Sigmoid colon (tissue), 7 donors: ENCODE measurements around the gene CCKAR. TPM values are rescaled to one million over a fixed set of nuclear protein-coding genes. Genes with fewer than 3 reads are reported as not detected.
A peak's percentile ranks its signal among the peaks of the same experiment; 100 is the strongest.

Source experiments
- DNase-seq: peaks from one replicate; pipeline ENCODE4 v3.0.0-alpha.2; 2019
- H3K27ac ChIP-seq, 4 donors: fragments of 200-600 bp; sonication (generic); one replicate each; pipeline ENCODE4 v1.5.1; 2016 to 2019; ENCODE audit warnings: mild to moderate bottlenecking in 1 of 4
- H3K27me3 ChIP-seq, 3 donors: fragments of 200-600 bp; sonication (generic); one replicate each; pipeline ENCODE4 v1.5.1; 2019; ENCODE audit warnings: mild to moderate bottlenecking in 1 of 3
- H3K36me3 ChIP-seq, 4 donors: fragments of 200-600 bp; sonication (generic); one replicate each; pipeline ENCODE4 v1.5.1; 2016 to 2019
- H3K4me1 ChIP-seq, 4 donors: fragments of 200-600 bp; sonication (generic); one replicate each; pipeline ENCODE4 v1.5.1; 2017 to 2019
- H3K4me3 ChIP-seq, 4 donors: fragments of 200-600 bp; sonication (generic); one replicate each; pipeline ENCODE4 v1.5.1; 2017 to 2019; ENCODE audit warnings: mild to moderate bottlenecking in 2 of 4, moderate library complexity in 1 of 4
- H3K9me3 ChIP-seq, 4 donors: fragments of 200-600 bp in 3 of 4; sonication (generic) in 3 of 4; one replicate each; pipeline versions ENCODE4 v1.5.1 to v1.6.1; 2013 to 2019
- EP300 ChIP-seq, 4 donors: sonication (generic); formaldehyde crosslinking; IDR thresholded peaks; one replicate each; pipeline ENCODE4 v1.6.1; 2017; ENCODE audit warnings: antibody characterized with exemption in 4 of 4
- POLR2A ChIP-seq, 2 donors: fragments of 450-650 bp; IDR thresholded peaks; one replicate each; pipeline ENCODE4 v1.6.1; 2016; ENCODE audit warnings: antibody characterized with exemption in 2 of 2, mild to moderate bottlenecking in 2 of 2, moderate library complexity in 2 of 2
- POLR2AphosphoS5 ChIP-seq, 4 donors: sonication (generic); formaldehyde crosslinking; IDR thresholded peaks; one replicate each; pipeline ENCODE4 v1.6.1; 2017; ENCODE audit warnings: antibody characterized with exemption in 4 of 4
- WGBS, 2 donors: extraction: QIAGEN DNeasy Blood & Tissue Kit; methylation state at CpG; one replicate each; pipeline ENCODE4 v1.1.7; 2013; 5-methylcytosine and 5-hydroxymethylcytosine counted together
- intact Hi-C: fragments of 100-400 bp; cut with DNase I; formaldehyde crosslinking; loops from one replicate; pipeline ENCODE4 v1.15.1; 2023
- polyA plus RNA-seq, 3 donors: library from polyadenylated mRNA; stranded (reverse); fragments of 200-250 nt; gene quantifications; one replicate each; pipeline ENCODE4 v1.2.3, GENCODE V29; 2013
- total RNA-seq, 4 donors: library from RNA; depleted of rRNA; stranded (reverse); fragments of >200 nt; gene quantifications; one replicate each; pipeline ENCODE4 v1.1.0, GENCODE V29; 2016
- TF ChIP-seq, protein P1 (sequence below), 4 experiments: fragments of 450-650 bp in 3 of 4; fragments of 200-600 bp in 1 of 4; IDR thresholded peaks; one replicate each; pipeline ENCODE4 v1.5.1; 2016 to 2019; ENCODE audit warnings: antibody characterized with exemption in 4 of 4, mild to moderate bottlenecking in 3 of 4, moderate library complexity in 2 of 4
- donor health status: healthy with polysubstance abuse.
- donor health status: Bipolar disorder and iron deficiency.
- donor health status: healthy.

The CCKAR gene
- total and polyA plus RNA-seq, 7 donors = 0.60 TPM; not detected in 6

- WGBS, 2 donors = 76 to 89% methylated on average over 10 of the region's 10 CpGs
- TF ChIP-seq POLR2AphosphoS5 (IDR thresholded peaks at IDR 0.05) = no peak
- no peak for TF ChIP-seq EP300 (IDR thresholded peaks at IDR 0.05)
- TF ChIP-seq, protein P1, sequence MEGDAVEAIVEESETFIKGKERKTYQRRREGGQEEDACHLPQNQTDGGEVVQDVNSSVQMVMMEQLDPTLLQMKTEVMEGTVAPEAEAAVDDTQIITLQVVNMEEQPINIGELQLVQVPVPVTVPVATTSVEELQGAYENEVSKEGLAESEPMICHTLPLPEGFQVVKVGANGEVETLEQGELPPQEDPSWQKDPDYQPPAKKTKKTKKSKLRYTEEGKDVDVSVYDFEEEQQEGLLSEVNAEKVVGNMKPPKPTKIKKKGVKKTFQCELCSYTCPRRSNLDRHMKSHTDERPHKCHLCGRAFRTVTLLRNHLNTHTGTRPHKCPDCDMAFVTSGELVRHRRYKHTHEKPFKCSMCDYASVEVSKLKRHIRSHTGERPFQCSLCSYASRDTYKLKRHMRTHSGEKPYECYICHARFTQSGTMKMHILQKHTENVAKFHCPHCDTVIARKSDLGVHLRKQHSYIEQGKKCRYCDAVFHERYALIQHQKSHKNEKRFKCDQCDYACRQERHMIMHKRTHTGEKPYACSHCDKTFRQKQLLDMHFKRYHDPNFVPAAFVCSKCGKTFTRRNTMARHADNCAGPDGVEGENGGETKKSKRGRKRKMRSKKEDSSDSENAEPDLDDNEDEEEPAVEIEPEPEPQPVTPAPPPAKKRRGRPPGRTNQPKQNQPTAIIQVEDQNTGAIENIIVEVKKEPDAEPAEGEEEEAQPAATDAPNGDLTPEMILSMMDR (IDR thresholded peaks at IDR 0.05) = no peak
- no peak for TF ChIP-seq POLR2A (IDR thresholded peaks at IDR 0.05)
Measured at GRCh38 chr4:26466578-26467270, 23.6 kb downstream of the CCKAR start.

DNA sequence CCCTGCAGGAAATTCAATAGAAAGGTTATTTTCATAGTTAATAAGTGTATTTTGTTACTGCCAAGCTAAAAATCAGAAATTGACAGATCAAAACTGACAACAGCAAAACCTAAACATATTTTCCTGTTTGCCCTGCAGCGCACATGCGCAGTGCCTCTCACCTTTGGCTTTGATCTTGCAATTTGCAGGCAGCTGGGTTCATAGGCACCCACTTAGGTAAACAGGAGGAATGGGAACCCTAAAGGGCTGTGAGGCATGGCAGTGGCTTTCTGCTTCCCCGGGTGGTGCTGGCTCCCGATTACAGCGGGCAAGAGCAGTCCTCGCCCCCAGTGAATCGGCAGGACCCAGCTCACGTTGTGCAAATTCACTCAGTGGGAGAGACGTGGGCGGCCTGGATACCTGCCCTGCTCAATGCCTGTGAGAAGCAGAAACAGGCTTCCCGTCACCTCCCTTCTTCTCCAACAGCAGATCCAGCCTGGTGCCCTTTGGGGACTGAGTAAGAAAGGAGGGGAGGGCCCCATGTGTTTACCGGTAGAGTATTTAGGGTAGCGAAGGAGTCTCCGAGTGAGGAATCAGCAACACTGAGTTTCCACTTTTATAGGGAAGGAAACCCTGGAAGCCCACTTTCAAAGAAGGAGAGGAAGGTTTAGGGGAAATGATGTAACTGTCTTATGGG, 25.7 kb downstream of the CCKAR start:
- intact Hi-C loops = loop anchor here (5.0 to 10.0 kb wide), 2 partner anchors 253 to 540 kb away; no protein-coding TSS in a partner anchor
- DNase-seq = no peak
- no peak overlapping the region for H3K27ac ChIP-seq
- no peak overlapping the region for H3K4me3 ChIP-seq
- WGBS, 2 donors = 93% methylated on average over 14 of the region's 14 CpGs
- H3K36me3 ChIP-seq = no peaks in the 10 kb centered on the region
- no peaks in the 10 kb centered on the region for H3K9me3 ChIP-seq
- TF ChIP-seq POLR2AphosphoS5 (IDR thresholded peaks at IDR 0.05) (no peak), POLR2A (IDR thresholded peaks at IDR 0.05) (no peak), EP300 (IDR thresholded peaks at IDR 0.05) (no peak)
- TF ChIP-seq, protein P1 (IDR thresholded peaks at IDR 0.05) = no peak
- H3K27me3 ChIP-seq = no peaks in the 10 kb centered on the region
- peaks cover 0 to 36% (median 31%) of the 10 kb centered on the region in 4 donors for H3K4me1 ChIP-seq

More at GRCh38 chr4:26466578-26467270, 23.6 kb downstream of the CCKAR start:
- DNase-seq = no peak
- Histone ChIP-seq H3K27me3 (no peaks in the 10 kb centered on the region), H3K27ac (no peak overlapping the region), H3K4me3 (no peak overlapping the region), H3K36me3 (no peaks in the 10 kb centered on the region), H3K9me3 (no peaks in the 10 kb centered on the region), H3K4me1 (peaks cover 0 to 23% (median 19%) of the 10 kb centered on the region in 4 donors)
- intact Hi-C loops = loop anchor here (10.0 kb wide), 1 partner anchor 538 kb away; no protein-coding TSS in a partner anchor

DNA sequence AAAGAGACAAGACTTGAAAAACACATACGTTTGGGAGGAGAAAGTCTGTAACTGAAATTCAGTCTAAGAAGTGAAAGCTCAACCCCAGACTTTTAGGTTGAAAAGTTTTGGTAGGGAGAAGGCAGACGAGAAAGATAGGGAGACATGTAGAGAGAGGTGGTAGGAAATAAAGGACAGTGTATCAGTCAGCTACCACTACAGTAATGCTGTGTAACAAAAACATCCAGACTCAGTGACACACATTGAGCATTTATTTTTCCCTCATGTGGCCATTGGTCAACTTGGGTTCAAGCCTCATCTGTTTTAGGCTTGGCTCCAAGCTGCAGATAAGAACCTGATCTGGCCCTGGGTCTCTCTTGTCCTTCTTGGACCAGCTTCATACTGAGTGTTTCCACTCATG, 26.9 kb downstream of the CCKAR start:
- H3K27me3 ChIP-seq = no peaks in the 10 kb centered on the region
- intact Hi-C loops = loop anchor here (2.0 to 10.0 kb wide), 3 partner anchors 19 to 541 kb away; no protein-coding TSS in a partner anchor
- H3K4me3 ChIP-seq = no peak overlapping the region
- no peaks in the 10 kb centered on the region for H3K36me3 ChIP-seq
- TF ChIP-seq POLR2A (IDR thresholded peaks at IDR 0.05) (no peak), POLR2AphosphoS5 (IDR thresholded peaks at IDR 0.05) (no peak), EP300 (IDR thresholded peaks at IDR 0.05) (no peak)
- TF ChIP-seq, protein P1 (IDR thresholded peaks at IDR 0.05) = no peak
- DNase-seq = no peak
- peaks cover 0 to 46% (median 38%) of the 10 kb centered on the region in 4 donors for H3K4me1 ChIP-seq
- no peaks in the 10 kb centered on the region for H3K9me3 ChIP-seq
- H3K27ac ChIP-seq = peak overlapping the region in 2 of 4 donors; percentile 49 to 66
- 85 to 88% methylated on average over 2 of the region's 2 CpGs for WGBS, 2 donors

DNA sequence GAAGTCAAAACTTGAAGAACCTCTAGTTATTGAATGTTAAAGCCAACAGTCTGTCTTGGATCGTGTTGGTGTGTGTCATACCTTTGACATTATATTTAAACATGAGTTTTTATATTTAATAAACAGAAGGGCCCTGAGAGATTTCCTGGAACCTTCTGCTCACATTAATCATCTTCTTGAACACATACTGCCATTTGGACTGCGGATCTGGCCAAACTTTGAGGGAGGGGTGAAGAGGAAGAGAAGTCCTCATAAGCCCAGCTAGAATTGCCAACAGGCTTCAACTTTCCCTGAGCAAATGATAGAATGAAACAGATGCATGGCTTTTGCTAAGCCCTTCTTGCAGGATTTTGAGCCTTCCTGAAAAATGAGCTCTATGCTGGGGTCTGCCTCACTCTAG, 27.4 kb downstream of the CCKAR start:
- intact Hi-C loops = loop anchor here (2.0 to 10.0 kb wide), 3 partner anchors 20 to 542 kb away; no protein-coding TSS in a partner anchor
- no peak overlapping the region for H3K4me3 ChIP-seq
- no peak for DNase-seq
- TF ChIP-seq EP300 (IDR thresholded peaks at IDR 0.05) (peak in 1 of 4 donors; percentile 31), POLR2AphosphoS5 (IDR thresholded peaks at IDR 0.05) (peak; percentile 46 to 82 (median 61))
- TF ChIP-seq, protein P1 (IDR thresholded peaks at IDR 0.05) = no peak
- H3K9me3 ChIP-seq = no peaks in the 10 kb centered on the region
- H3K27ac ChIP-seq = peak overlapping the region in 3 of 4 donors; percentile 28 to 66 (median 49)
- H3K4me1 ChIP-seq = peaks cover 0 to 52% (median 43%) of the 10 kb centered on the region in 4 donors
- no peaks in the 10 kb centered on the region for H3K27me3 ChIP-seq
- WGBS, 2 donors = 67 to 73% methylated on average over 2 of the region's 2 CpGs
- no peaks in the 10 kb centered on the region for H3K36me3 ChIP-seq
